Activated T-cell treated with anti-CD3 and anti-CD28 coated beads for 48 hours (primary cell): Measurements from ENCODE around the gene EGLN1.
"Not testable (repeated sequence)": the region's sequence is repeated elsewhere in the genome, so short reads cannot be mapped to it uniquely, and the experiment has no call there.

Source experiments
- DNase-seq: peaks from one replicate; pipeline ENCODE4 v3.0.0-alpha.2; 2020; ENCODE audit warnings: low read depth

The EGLN1 gene

GRCh38 chr1:231362325-231362724 lies 59.8 kb downstream of the EGLN1 start:
- no peak for DNase-seq

GRCh38 chr1:231359113-231359512 lies 63.0 kb downstream of the EGLN1 start:
- DNase-seq: no peak

- no peak for DNase-seq
These were observed 64.2 kb downstream of the EGLN1 start for GRCh38 chr1:231357831-231358354.

- DNase-seq: no peak
These were observed 64.8 kb downstream of the EGLN1 start for GRCh38 chr1:231357187-231357772.

- DNase-seq: no peak
These were observed 66.9 kb downstream of the EGLN1 start for GRCh38 chr1:231355171-231355570.

GRCh38 chr1:231354330-231355020 lies 67.6 kb downstream of the EGLN1 start:
- no peak for DNase-seq

- no peak for DNase-seq
These were observed 69.0 kb downstream of the EGLN1 start for GRCh38 chr1:231353086-231353485.

GRCh38 chr1:231351816-231352215 lies 70.3 kb downstream of the EGLN1 start:
- no peak for DNase-seq

GRCh38 chr1:231348856-231349255 lies 73.2 kb downstream of the EGLN1 start:
- DNase-seq: not testable (repeated sequence)

GRCh38 chr1:231348442-231348841 lies 73.6 kb downstream of the EGLN1 start:
- no peak for DNase-seq

- DNase-seq: no peak
These were observed 74.1 kb downstream of the EGLN1 start for GRCh38 chr1:231347961-231348360.

- no peak for DNase-seq
These were observed 81.6 kb downstream of the EGLN1 start for GRCh38 chr1:231340328-231341013.

GRCh38 chr1:231338270-231339128 lies 83.6 kb downstream of the EGLN1 start, which contains the start of gene SPRTN:
SPRTN (plus strand) TSS chr1:231338293; CDS start chr1:231338384, 91 bp downstream.
- DNase-seq: no peak

GRCh38 chr1:231337472-231338269 lies 84.4 kb downstream of the EGLN1 start, which contains the start of gene EXOC8:
EXOC8 (minus strand) TSS chr1:231337852; CDS start chr1:231337745, 107 bp downstream.
- DNase-seq: peak; percentile 97

GRCh38 chr1:231337043-231337471 lies 85.0 kb downstream of the EGLN1 start:
- no peak for DNase-seq

GRCh38 chr1:231335663-231336602 lies 86.2 kb downstream of the EGLN1 start:
- no peak for DNase-seq

- DNase-seq: no peak
These were observed 87.1 kb downstream of the EGLN1 start for GRCh38 chr1:231334952-231335351.

GRCh38 chr1:231334079-231334666 lies 87.9 kb downstream of the EGLN1 start:
- DNase-seq: no peak

GRCh38 chr1:231332761-231333160 lies 89.3 kb downstream of the EGLN1 start:
- DNase-seq: no peak
